ENCODE measurements around the gene DLX3.

DLX3 gene

DNA sequence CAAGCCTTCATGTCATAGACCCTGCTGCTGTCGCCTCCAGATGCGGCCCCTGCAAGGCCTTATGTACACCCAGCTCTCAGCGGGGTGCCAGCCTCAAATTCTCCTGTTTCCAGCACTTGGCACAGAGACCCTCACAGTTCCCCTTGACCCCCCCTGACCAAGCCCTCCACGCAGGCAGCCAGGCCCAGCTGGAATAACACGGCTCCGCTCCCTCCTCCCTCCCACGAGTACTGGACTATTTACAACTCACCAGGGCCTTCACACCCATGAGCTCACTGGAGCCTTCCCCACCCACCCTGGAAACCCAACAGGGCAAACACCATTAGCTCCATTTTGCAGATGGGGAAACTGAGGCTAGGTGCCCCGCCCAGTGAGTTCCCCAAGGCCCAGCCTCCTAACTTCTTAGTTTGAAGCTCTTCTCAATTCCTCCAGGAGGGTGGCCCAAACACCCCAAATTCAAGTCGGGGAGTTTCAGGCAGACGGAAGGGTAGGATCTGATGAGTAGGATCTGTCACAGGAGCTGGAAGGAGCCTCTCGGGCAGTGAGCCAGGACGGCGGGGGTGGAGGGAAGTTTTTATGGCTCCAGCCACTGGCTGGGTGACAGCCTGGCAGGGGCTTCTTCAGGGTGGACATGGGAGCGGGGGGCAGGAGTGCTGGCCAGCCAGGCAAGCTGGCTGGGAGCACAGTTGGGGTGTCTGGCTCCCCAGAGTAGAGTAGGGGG lies 43.5 kb downstream of the DLX3 start:
- ATAC-seq: no peak; the same call in 2 of the 3 replicates
- TF ChIP-seq, protein P1, sequence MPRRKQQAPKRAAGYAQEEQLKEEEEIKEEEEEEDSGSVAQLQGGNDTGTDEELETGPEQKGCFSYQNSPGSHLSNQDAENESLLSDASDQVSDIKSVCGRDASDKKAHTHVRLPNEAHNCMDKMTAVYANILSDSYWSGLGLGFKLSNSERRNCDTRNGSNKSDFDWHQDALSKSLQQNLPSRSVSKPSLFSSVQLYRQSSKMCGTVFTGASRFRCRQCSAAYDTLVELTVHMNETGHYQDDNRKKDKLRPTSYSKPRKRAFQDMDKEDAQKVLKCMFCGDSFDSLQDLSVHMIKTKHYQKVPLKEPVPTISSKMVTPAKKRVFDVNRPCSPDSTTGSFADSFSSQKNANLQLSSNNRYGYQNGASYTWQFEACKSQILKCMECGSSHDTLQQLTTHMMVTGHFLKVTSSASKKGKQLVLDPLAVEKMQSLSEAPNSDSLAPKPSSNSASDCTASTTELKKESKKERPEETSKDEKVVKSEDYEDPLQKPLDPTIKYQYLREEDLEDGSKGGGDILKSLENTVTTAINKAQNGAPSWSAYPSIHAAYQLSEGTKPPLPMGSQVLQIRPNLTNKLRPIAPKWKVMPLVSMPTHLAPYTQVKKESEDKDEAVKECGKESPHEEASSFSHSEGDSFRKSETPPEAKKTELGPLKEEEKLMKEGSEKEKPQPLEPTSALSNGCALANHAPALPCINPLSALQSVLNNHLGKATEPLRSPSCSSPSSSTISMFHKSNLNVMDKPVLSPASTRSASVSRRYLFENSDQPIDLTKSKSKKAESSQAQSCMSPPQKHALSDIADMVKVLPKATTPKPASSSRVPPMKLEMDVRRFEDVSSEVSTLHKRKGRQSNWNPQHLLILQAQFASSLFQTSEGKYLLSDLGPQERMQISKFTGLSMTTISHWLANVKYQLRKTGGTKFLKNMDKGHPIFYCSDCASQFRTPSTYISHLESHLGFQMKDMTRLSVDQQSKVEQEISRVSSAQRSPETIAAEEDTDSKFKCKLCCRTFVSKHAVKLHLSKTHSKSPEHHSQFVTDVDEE (CRISPR knock-in tag; IDR thresholded peaks at IDR 0.05): no peak
- TF ChIP-seq ZNF8 (CRISPR knock-in tag; IDR thresholded peaks at IDR 0.05) (no peak), OSR1 (CRISPR knock-in tag; IDR thresholded peaks at IDR 0.05) (no peak), ZC3H10 (CRISPR knock-in tag; IDR thresholded peaks at IDR 0.05) (no peak), GLIS3 (CRISPR knock-in tag; IDR thresholded peaks at IDR 0.05) (no peak), SNAI2 (CRISPR knock-in tag; IDR thresholded peaks at IDR 0.05) (no peak)
- TF ChIP-seq, protein P2, sequence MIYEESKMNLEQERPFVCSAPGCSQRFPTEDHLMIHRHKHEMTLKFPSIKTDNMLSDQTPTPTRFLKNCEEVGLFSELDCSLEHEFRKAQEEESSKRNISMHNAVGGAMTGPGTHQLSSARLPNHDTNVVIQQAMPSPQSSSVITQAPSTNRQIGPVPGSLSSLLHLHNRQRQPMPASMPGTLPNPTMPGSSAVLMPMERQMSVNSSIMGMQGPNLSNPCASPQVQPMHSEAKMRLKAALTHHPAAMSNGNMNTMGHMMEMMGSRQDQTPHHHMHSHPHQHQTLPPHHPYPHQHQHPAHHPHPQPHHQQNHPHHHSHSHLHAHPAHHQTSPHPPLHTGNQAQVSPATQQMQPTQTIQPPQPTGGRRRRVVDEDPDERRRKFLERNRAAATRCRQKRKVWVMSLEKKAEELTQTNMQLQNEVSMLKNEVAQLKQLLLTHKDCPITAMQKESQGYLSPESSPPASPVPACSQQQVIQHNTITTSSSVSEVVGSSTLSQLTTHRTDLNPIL (CRISPR knock-in tag; IDR thresholded peaks at IDR 0.05; ENCODE audit: low read depth): no peak
- TF ChIP-seq, protein P3, sequence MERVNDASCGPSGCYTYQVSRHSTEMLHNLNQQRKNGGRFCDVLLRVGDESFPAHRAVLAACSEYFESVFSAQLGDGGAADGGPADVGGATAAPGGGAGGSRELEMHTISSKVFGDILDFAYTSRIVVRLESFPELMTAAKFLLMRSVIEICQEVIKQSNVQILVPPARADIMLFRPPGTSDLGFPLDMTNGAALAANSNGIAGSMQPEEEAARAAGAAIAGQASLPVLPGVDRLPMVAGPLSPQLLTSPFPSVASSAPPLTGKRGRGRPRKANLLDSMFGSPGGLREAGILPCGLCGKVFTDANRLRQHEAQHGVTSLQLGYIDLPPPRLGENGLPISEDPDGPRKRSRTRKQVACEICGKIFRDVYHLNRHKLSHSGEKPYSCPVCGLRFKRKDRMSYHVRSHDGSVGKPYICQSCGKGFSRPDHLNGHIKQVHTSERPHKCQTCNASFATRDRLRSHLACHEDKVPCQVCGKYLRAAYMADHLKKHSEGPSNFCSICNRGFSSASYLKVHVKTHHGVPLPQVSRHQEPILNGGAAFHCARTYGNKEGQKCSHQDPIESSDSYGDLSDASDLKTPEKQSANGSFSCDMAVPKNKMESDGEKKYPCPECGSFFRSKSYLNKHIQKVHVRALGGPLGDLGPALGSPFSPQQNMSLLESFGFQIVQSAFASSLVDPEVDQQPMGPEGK (CRISPR knock-in tag; IDR thresholded peaks at IDR 0.05; ENCODE audit: borderline replicate concordance): no peak

DNA sequence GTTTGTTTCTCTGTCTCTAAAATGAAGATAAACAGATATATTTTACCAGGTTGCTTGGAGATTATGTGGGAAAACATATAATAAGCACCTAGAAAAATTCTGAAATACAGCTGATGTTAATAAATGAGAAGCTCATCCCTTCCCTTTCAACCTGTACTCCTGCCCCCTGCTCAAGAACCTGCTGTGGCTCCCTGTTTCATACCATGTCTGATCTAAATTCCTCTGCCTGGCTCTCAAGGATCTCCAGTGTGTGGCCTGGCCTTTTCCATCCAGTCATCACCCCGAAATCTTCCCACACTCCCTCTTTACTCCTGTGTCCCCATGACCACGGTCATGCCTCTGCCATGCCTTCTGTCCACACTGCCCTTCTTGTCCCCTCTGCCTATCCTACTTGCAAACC lies 45.4 kb downstream of the DLX3 start:
- TF ChIP-seq TOX (CRISPR knock-in tag; IDR thresholded peaks at IDR 0.05; ENCODE audit: borderline replicate concordance): no peak
- TF ChIP-seq, protein P1 (CRISPR knock-in tag; IDR thresholded peaks at IDR 0.05): no peak
- TF ChIP-seq ZNF565 (CRISPR knock-in tag; conservative IDR thresholded peaks at IDR 0.05; ENCODE audit: low read depth): no peak
- TF ChIP-seq, protein P4, sequence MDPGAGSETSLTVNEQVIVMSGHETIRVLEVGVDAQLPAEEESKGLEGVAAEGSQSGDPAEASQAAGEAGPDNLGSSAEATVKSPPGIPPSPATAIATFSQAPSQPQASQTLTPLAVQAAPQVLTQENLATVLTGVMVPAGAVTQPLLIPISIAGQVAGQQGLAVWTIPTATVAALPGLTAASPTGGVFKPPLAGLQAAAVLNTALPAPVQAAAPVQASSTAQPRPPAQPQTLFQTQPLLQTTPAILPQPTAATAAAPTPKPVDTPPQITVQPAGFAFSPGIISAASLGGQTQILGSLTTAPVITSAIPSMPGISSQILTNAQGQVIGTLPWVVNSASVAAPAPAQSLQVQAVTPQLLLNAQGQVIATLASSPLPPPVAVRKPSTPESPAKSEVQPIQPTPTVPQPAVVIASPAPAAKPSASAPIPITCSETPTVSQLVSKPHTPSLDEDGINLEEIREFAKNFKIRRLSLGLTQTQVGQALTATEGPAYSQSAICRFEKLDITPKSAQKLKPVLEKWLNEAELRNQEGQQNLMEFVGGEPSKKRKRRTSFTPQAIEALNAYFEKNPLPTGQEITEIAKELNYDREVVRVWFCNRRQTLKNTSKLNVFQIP (CRISPR knock-in tag; IDR thresholded peaks at IDR 0.05; ENCODE audit: borderline replicate concordance, low read depth): no peak
- TF ChIP-seq, protein P3 (CRISPR knock-in tag; IDR thresholded peaks at IDR 0.05; ENCODE audit: borderline replicate concordance): no peak
- no peak for TF ChIP-seq TCF4 (CRISPR knock-in tag; IDR thresholded peaks at IDR 0.05; ENCODE audit: borderline replicate concordance)
- no peak for TF ChIP-seq SNAI2 (CRISPR knock-in tag; IDR thresholded peaks at IDR 0.05)
- no peak for TF ChIP-seq RARB (CRISPR knock-in tag; IDR thresholded peaks at IDR 0.05)
- TF ChIP-seq ISL1 (CRISPR knock-in tag; IDR thresholded peaks at IDR 0.05): no peak
- no peak for TF ChIP-seq ZNF70 (CRISPR knock-in tag; IDR thresholded peaks at IDR 0.05)
- no peak for TF ChIP-seq ZFP3 (CRISPR knock-in tag; IDR thresholded peaks at IDR 0.05)
- TF ChIP-seq PPARA (CRISPR knock-in tag; IDR thresholded peaks at IDR 0.05; ENCODE audit: borderline replicate concordance): no peak
- TF ChIP-seq ESRRG (CRISPR knock-in tag; IDR thresholded peaks at IDR 0.05): no peak
- no peak for ATAC-seq
